ENCODE measurements around the gene HPGD.

HPGD gene

DNA sequence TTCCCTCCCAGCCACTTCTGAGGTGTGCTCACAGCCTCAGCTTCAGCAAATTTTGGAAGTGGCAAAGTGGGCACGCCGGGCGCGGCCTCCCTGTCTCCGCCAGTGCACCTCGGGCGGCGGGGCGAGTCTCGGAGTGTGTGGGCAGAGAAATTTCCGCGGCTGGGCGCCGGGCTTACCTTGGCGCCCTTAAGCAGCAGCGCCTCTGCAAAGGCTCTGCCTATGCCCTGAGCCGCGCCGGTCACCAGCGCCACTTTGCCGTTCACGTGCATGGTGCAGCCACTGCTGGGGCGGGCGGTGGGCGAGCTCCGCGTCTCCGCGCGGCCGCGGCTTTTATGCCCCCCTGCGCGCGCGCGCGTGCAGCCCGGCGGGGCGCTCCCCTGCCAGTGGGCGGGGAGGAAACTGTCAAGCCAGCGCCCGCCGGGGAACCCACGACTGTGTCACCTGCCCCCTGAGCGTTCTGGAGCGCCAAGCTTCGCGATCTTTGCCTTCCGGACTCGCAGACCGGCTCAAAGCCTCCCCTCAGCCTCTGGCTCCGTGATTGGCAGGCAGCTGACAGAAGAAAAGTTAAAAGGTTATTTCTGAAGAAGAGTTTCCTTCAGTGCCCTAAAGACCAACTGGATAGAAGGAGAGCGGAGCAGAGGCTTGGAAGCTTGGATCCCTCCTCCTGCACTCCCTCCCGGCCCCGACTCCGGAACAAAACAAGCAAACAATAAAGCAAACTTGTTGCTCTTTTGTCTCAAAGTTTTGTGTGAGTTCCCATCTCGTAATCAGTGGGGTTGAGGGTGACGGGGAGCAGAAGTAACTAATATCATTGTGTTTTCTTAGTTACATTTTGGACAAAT, at the start of gene HPGD:
Gene HPGD, minus strand, starts transcription at position 306 of the 842 bp plus-strand sequence. Its CDS starts 37 bp downstream, at position 269.
- peak; percentile 29 for DNase-seq

DNA sequence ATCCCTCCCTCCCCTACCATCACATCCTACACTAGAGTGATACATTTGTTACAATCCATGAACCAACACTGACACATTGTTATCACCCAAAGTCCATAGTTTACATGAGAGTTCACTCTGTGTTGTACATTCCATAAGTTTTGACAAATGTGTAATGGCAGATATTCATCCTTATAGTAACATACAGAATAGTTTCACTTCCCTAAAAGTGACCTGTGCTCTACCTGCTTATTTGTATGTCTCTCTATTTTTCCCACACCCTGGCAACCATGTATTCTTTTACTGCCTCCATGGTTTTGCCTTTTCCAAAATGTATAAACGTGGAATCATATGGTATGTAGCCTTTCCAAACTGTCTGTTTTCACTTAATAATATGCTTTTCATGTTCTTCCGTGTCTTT, 42.2 kb upstream of the HPGD start:
- DNase-seq, result no peak

DNA sequence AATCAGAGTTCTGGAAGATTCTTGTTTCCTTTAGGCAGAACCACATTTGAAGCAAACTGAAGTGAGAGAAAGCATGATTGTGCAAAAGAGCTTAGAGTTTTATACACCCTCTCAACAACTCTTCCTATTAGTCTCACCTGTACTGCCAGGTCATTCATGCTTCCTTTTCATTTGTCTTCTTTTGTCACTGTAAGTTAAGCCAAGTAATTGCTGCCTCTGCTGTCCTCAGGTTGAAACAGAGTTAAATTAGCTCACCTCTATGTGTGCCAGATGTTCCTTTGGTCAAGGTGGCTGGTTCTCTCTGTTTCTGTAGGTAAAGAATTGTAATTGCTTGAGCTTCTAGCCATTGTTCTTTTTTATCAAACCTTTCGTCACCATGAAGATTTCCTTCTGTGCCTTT, 41.1 kb upstream of the HPGD start:
- DNase-seq, result no peak

DNA sequence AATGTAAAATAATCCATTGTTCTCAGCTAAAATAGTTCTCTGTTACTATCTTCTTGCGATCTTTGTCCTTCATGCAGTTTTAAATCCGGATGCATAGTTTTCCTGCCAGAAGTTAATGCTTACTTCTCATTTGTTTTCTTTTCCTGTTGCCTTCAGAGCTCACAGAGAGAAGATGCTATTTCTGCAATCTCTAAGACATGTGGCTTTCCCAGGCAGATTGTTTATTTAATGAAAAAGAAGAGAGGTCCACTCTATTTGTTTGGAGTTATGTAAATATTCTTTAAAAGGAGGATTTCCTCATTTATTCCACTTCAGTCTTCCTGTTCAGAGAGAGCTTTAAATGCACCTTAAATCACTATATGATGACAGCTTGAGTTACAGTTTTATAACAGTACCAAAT, 39.3 kb upstream of the HPGD start:
- no peak for DNase-seq

DNA sequence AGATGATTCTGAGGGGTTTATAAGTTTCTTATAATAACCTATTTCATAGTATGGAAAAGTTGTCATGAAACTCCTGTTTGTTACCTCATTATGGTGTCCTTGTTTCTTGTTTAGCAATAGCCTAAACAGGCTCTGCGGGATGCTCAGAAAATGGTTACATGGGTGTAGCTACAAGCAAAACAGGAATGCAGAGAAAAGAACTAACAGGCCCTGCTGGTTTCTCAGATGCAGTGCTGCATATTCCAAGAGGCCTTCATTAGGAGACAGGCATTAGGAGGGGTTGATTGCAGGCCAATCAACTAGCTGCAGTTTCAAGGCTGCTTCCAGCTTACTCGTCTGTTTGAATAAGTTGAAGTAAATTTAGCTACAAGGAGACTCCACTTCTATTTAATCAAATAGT, 37.6 kb upstream of the HPGD start:
- no peak for DNase-seq

DNA sequence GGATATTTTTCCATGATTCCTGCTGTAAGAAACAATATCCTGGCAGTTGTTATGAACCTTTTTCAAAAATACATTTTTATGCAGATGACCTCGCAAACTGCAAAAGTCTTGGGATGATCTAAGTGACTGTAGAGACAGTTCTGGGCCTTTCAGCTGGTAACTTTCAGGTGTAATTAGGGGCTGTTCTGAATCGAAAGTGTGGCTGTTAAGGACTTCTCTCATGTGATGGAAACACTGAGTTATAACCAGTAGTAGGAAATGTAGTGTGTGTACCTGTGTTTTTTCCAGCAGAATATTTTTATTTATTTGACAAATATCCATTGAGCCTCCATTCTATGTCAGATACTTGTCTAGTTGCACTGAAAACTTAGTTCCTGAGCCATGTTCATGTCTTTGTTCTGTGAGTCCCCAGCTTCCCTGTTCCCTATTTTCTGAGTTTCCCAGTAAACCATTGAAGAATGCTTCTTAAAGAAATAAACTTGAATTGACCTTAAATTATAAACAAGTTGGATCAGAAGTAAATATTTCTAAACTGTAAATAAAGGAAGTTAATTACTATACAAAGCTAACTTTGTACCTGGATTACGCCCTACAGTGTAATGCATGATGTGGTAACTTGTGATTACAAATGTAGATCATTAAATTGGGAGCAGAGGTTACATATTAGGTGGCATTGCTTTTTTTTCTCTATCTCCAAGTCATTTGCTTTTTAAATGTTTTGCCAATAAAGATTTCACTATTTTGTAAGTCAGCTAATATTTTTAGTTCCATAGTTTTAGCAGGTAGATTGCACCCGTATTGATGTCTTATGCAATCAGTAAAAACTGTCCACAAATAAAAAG, 33.7 kb upstream of the HPGD start:
- DNase-seq, result no peak

DNA sequence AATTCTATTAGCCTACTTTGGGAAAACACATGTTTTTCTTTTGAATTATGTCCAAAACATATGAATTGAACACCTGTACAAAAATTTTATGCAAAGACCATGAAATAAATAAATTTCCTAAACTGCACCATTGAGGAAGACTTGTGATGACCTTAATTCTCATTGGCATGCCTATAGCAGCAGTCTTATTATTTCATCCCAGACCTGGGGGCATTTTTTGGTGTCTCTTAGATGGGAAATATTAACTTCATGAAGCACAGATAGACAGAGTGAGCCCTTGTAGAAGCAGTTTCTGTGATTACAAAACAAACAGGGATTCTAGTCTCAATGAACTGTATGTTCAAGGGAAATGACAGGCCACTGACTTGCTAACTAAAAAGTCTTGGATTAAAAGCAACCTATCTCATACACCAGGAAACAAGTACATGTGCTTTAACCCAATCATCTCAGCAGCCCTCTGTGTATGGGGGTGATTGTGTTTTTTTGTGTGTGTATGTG, 32.0 kb upstream of the HPGD start:
- no peak for DNase-seq

DNA sequence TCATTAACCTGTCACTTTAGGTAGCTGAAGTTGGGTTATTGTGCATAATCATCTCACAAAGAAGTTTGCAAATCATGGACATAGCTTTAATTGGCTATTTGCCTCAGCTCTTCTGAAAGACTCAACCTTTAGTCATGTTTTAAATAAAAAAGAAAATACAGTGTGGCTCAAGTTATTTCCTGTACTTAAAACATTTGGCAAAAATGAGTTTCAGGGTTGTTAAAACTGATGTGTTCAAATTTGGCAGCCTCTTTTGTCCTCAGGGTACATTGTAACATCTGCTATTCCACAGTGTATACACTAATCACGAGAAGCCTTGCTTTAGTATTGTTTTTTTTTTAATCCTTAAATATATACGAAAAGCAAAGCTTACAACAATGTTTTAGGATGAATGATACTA, 31.5 kb upstream of the HPGD start:
- no peak for DNase-seq

DNA sequence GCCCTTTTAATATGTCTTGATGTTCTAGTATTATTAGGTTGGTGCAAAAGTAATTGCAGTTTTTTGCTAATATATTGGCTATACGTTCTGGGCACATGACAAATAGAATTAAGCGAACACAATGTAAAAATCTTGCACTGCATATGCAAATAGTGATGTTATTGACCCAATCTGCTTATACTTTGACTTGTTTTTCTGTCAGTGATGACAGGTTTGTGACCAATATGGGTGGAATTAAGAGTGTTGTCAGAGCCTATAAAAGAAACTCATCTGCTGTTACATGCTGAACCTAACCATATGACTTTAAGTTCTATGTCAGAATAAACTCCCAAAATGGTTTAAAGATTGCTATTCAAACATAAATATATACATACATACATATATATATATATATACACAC, 30.7 kb upstream of the HPGD start:
- DNase-seq, result no peak

DNA sequence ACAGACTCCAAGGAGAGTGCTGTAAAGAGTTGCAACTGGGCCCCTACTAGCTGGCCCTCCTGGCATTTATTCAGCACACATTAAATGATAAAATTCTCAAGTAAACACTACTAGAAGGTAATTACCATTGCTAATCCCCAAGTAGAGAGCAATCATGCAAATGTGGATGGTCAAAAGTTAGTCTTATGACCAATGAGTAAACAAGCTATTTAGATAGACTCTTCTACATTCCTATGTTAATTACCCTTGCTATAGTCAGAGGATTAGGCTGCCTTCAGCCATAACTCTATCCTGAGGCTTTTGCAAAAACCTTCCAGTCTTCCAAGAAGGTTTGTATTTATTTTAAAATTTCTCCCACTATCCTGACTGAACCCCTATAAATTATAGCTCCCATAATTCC, 28.3 kb upstream of the HPGD start:
- DNase-seq, result no peak

DNA sequence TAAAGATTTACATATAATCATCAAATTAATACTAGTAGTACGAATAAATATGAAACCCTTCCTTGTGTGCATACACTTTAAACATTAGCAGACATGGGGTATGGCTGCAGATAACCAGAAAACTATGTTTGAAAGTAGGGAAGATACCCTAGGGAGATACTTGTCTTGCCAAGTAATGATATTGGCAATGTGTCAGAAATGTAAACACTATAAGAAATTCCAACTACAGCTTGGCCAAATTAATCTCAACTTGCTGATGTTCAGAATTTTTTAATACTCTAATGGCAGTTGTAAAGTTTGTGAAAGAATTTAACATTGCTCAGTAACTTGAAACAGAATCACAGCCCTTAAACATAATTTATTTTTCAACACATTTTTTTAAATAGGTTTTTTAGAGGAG, 27.4 kb upstream of the HPGD start:
- no peak for DNase-seq

DNA sequence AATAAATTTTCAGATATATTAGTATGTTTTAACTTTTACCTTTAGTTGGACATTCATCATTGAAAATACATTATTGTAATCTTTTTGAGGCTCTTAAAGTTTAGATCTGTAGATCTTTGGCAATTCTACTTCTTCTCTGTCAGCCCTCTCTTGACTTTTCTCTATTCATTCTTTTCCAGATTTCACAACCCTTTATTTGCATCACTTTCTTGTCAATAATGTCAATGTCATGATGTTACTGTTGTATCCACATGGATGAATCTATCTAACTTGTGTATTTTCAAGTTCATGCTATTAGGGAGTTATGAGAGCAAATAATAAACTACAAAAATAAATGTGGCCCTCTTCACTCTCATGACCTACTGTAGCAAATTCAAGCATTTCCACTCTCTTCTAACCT, 23.0 kb upstream of the HPGD start:
- DNase-seq, result no peak

DNA sequence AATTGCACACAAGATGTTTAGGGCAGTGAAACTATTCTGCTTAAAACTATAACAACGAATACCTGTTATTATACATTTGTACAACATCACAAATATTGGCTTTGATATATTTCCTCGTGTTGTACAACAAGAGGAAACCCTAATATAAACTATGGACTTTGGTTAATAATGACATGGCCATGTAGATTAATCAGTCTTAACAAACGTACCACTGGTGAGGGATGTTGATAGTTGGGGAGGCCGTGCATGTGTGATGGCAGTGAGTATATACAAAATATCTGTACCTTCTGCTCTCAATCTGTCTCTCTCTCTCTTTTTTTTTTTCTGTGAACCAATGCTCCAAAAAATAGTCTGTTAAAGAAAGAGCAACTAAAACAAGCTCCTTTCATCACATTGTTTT, 22.2 kb upstream of the HPGD start:
- no peak for DNase-seq

DNA sequence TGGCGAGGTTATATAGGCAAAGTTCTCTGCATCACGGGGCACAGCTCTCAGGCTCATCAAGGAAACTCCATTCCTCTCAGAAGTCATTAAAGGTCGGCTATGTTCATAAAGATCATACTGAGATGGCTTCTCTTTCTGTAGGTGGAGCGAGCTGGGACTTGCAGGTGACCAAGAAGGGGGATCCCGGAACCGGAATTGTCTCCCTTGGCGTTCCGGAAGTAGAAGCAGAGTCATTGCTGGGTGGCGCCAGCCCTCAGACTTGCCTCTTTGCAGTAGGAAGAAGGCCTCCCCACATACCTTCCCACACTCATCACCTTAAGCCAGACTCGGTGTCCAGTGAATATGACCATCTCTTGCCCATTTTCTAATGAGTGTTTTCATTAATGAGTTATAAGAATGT, 17.9 kb upstream of the HPGD start:
- DNase-seq, result no peak

DNA sequence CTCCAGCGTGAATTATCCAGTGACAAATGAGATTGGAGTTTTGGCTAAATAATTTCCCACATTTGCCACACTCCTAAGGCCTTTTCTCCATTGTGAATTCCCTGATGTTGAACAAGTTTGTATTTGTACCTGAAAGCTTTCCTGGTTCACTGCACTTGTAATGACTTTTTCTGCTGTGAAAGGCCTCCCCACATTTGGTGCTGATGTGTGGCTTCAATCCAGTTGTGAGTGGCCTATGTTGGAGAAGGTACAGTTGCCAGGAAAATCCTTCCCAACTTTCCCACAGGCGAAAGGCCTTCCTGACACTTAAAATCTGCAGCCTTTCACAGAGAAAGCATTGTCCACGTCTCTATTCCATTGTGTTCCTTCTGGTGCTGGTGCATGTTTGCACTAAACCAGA, 17.3 kb upstream of the HPGD start:
- DNase-seq, result no peak

DNA sequence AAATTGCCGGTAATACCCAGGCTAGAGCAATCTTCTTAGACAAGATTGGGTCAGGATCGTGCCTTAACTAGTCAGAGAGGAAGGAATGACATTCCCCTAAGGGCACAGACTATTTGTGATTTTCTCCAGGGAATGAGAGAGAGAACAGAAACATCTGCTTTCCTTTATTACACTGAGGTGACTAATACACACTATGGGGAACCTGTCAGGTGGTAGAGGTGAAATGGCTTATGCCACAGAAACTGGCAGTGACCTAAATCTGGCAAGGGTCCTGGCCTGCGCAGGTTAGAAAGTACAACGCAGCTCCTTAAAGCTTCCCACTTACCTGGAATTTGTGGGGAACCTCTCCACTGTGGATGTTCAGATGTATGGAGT, 16.6 kb upstream of the HPGD start:
- no peak for DNase-seq

DNA sequence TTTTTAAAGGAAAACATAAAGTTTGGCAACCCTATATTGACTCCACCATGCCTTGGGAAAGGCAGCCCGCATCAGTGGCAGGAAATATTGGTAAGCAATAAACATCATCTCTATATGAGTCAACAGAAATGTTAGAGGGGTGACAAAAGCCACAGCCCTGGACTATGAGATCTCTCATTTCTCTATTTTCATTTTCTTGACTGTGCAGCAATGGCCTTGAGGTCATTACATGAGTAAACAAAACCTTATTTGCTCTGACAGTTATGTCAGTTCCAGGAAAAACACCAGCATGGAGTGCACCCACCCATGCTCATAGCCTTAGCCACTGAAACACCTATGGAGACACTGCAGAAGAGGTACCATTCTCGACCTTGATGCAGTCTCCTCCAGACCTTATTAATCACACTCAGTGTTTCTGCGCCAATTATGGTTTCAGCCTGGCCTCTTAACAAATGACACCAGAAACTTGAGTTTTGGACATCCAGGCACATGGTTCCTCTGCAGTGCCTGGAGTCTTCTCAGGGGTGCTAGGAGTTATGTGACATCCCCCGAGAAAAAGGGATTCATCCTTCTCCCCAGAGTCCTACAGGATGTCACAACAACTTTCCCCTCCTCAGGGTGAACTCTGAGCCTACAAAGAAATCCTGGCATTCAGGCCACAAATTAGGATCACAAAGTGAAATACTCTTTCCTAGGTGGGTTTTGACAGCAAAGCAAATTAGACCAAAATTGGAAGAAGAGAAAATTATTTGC, 16.0 kb upstream of the HPGD start:
- no peak for DNase-seq

DNA sequence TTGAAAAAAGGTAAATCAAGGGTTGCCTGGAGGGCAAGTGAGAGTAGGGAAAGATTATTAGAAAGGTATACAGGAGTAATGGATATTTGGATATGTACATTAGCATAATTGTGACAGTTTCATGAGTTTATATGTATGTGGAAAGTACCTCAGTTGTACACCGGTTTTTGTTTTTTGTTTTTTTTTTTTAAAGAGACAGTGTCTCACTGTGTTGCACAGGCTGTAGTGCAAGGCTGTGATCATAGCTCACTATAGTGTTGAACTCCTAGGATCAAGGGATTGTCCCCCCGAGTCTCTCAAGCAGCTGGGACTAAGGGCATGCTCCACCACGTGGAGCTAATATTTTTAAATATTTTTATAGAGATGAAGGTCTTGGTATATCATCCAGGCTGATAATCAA, 15.3 kb upstream of the HPGD start:
- DNase-seq, result no peak

DNA sequence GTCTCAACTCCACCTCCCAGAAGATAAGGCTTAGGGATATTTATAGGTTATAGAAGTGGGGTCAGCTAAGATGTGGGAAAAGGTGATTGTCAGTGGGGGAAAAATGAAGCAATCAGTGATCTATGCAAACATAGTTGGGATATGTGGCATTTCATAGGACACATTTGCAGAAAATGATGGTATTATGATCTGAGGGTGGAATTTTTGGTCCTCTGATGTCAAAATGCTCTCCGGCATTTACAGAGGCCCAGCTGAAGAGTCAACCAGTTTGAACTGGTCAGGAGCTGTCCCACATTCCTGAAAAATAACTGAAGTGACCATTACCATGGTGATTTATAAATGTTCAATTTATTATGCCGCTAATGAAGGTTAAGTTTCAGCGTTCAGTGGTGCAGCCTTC, 12.2 kb upstream of the HPGD start:
- no peak for DNase-seq

DNA sequence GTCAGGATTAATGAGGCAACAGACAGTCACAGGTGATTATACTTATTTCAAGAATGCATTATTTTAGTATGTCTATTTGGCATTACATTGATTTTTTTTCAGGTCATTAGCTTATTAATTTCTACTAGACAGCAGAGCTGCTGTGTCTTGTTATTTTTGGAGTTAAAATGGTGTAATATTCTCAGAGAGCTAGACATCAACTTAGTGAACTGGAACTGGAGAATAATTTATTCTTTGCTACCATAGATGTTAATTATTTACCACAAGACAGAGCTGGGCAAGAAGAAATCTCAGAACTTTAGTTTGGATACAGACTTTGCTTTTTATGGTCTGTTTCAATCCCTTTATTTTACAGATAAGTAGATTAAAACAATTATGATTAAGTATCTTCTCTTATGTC, 10.2 kb upstream of the HPGD start:
- DNase-seq, result no peak

DNA sequence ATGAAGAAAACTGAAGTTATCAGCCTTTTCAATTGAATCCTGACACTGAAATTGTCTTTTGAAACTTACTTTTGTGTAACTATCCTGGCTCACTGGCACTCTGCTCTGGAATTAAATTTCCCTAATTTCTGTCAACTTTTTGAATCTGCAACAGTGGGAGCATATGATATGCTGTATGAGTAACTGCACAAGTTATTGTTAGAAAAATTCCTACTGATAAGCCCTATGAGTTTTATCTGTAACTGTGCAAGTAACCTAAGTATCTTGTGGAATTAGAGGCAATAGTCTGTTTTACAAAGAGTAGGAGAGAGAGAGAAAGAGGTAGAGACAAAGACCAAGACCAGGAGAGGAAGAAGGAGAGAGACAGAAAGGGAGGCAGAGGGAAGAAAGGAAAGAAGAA, 9.2 kb upstream of the HPGD start:
- DNase-seq, result no peak

DNA sequence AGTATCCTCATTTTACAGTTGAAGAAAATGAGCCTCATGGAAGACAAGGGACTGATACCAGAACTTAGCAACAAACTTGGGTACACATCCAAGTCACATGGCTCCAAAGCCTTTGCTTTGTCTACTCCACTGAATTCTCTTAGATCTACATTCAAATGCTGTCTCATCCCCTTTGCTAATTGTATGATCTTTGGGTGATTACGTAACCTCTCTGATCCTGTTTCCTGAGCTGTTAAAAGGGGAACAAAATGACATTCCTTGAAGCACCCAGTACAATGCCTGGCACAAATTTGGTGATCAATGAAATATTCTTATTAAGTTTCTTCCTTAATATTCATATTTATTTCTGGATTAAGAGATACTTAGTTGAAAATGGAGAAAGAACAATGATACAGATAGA, 5.9 kb upstream of the HPGD start:
- no peak for DNase-seq

DNA sequence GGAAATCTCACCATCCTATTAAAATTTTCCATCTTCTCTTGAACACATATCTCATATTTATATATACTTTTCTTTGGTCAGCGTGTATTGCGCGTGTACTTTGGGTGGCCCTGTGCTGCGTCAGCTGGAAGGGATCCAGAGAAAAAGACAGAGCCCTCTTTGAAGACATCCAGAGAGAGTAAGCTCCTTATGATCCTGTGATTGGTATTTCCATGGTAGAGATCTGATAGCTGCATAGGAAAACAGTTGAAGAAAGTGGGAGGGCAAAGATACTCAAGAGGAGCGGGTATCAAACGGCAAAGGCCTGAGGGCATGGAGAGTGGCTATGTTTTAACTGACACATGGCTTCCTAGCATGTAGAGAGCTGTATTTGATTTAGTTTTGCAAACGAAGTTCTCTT, 4.4 kb upstream of the HPGD start:
- DNase-seq, result no peak

DNA sequence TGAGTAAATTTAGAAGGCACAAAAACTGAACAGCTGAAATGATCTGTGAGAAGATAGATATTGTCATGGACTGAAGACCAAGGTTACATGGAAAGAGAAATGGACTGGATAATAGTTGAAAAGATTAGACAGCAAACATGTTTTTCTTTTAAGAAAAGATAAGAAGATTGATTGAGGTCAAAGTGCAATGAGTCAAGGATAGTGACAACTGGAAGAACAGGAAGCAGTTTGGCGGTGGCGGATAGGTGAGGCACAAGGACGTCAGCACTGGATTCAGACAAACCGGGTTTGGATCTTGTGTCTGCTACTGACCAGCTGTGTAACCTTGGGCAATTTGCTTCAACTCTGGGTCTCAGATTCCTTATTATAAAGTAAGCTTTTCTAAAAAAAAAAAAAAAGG, 2.0 kb upstream of the HPGD start:
- no peak for DNase-seq
